ENCODE data around the gene RALGPS1. TPM values are rescaled to one million over a fixed set of nuclear protein-coding genes. Genes with fewer than 3 reads are reported as not detected.

Gene RALGPS1
- total and polyA plus RNA-seq, 8 donors, result 5.8 to 12.7 (median 9.3) TPM

DNA sequence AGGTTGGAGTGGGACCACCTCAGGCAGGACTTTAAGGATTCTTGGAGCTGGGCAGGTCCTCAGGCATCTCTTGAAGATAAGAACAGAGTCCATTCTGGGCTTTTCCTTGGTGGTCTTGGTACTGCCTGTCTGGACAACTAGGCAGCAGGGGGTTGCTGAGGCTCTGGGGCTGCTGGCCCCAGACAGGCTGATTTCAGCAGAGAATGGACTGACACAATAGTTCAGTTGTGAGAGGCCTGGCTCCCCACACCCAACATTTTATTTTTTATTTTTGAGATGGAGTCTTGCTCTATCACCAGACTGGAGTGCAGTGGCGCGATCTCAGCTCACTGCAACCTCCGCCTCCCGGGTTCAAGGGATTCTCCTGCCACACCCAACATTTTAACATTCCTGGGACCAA lies 203.2 kb downstream of the RALGPS1 start:
- DNase-seq (no peak), ATAC-seq (no peak), FAIRE-seq (no peak)
- no peaks in the 10 kb centered on the region for H3K36me3 ChIP-seq
- no peak for TF ChIP-seq CTCF (IDR thresholded peaks at IDR 0.05)
- intact Hi-C loops (cut with DNase I), result no loop called here
- WGBS, 2 donors, result 92 to 95% methylated on average over 4 of the region's 4 CpGs
- H3K4me1 ChIP-seq, result peaks cover 0 to 1% (median 0%) of the 10 kb centered on the region in 3 donors
- no peak overlapping the region for H3K4me3 ChIP-seq
- H3K27ac ChIP-seq, result no peak overlapping the region
- no peaks in the 10 kb centered on the region for H3K27me3 ChIP-seq
- no peaks in the 10 kb centered on the region for H3K9me3 ChIP-seq

DNA sequence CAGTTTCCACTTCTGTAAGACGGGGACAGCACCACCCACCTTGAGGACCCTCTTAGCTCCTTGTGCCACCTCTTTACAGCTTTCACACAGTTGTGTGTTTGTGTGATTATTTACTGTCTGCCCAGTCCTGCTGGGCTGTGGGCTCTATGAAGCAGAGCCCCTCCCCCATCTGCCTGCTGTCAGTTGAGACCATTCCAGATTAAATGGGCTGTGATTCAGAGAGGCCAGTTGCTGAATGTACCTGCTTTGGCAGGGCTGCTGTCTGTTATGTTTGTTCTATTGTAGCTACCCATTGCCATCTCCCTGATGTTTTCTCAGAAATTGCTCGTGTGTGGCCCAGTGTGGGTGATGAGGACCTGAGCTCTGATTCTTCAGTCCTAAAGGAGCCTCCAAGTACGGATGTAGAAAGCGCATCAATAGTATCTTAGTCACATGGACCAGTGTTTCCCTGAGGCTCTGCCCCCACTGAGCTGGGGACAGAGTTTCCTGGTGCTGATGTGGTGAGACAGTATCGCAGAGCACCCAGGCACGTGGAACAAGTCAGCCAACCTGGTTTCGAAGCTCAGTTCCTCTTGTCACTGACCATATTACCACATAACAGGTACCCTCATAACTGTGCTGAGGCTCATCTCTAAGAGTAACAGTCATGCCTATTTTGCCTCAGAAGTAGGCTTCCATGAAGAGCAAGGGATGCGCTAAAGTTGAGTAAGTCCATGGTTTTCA lies 204.2 kb downstream of the RALGPS1 start:
- no peak for DNase-seq
- Histone ChIP-seq H3K27ac (no peak overlapping the region), H3K4me3 (no peak overlapping the region), H3K27me3 (no peaks in the 10 kb centered on the region), H3K4me1 (peaks cover 0 to 6% (median 6%) of the 10 kb centered on the region in 3 donors), H3K9me3 (no peaks in the 10 kb centered on the region), H3K36me3 (no peaks in the 10 kb centered on the region)
- FAIRE-seq, result no peak
- intact Hi-C loops (cut with DNase I), result no loop called here
- ATAC-seq, result no peak
- TF ChIP-seq CTCF (IDR thresholded peaks at IDR 0.05), result no peak
- WGBS, 2 donors, result 90 to 92% methylated on average over 8 of the region's 8 CpGs

- no peaks in the 10 kb centered on the region for H3K36me3 ChIP-seq
- WGBS, 2 donors, result 88 to 97% methylated on average over 4 of the region's 4 CpGs
- DNase-seq (no peak), ATAC-seq (no peak), FAIRE-seq (no peak)
- no peak for TF ChIP-seq CTCF (IDR thresholded peaks at IDR 0.05)
- no peak overlapping the region for H3K27ac ChIP-seq
- no peaks in the 10 kb centered on the region for H3K9me3 ChIP-seq
- peaks cover 0 to 6% (median 6%) of the 10 kb centered on the region in 3 donors for H3K4me1 ChIP-seq
- no peaks in the 10 kb centered on the region for H3K27me3 ChIP-seq
- H3K4me3 ChIP-seq, result no peak overlapping the region
- intact Hi-C loops (cut with DNase I), result no loop called here
Measured at GRCh38 chr9:127119320-127119709, 204.7 kb downstream of the RALGPS1 start.

GRCh38 chr9:127121628-127122175 lies 207.1 kb downstream of the RALGPS1 start:
- Histone ChIP-seq H3K36me3 (no peaks in the 10 kb centered on the region), H3K9me3 (no peaks in the 10 kb centered on the region), H3K27ac (peak overlapping the region in 1 of 4 donors; percentile 1), H3K4me3 (peak overlapping the region in 2 of 4 donors; percentile 13 to 28), H3K4me1 (peaks cover 0 to 6% (median 6%) of the 10 kb centered on the region in 3 donors), H3K27me3 (no peaks in the 10 kb centered on the region)
- ATAC-seq (no peak), FAIRE-seq (no peak), DNase-seq (no peak)
- WGBS, 2 donors, result 77 to 81% methylated on average over 20 of the region's 20 CpGs
- TF ChIP-seq CTCF (IDR thresholded peaks at IDR 0.05), result no peak
- intact Hi-C loops (cut with DNase I), result no loop called here
